Measurements from ENCODE around the gene KIAA0408.

DNA sequence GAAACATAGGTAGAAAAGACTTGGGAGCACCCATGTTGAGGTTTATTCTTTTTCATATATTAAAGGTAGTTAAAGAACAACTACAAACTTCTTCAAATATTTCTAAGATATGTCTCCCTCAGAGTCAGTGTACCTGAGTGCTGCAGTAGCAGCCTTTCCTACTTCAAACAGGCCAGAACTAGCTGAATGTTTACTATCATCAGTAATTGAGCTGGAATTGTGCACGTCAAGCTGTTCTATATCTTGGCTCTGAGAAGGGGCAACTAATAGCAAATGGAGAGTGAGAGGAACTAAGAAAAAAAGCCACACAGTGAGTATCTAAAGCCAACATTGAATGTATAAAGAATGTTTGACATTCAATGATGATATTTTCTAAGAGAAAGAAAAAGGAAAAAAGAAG lies 38.2 kb upstream of the KIAA0408 start:
- TF ChIP-seq EZH2 (IDR thresholded peaks at IDR 0.05; ENCODE audit: insufficient read depth, poor library complexity, severe bottlenecking) (no peak), EZH2phosphoT487 (IDR thresholded peaks at IDR 0.05; ENCODE audit: insufficient read depth, low read depth) (no peak)
